Ishikawa (cell line): ENCODE measurements around the gene PRPF8.

Experiments used
- CEBPB ChIP-seq: IDR thresholded peaks from 2 replicates; pipeline ENCODE4 v1.6.1; 2012
- CREB1 ChIP-seq: IDR thresholded peaks from 2 replicates; pipeline ENCODE4 v1.6.1; 2012; ENCODE audit warnings: low read depth
- EGR1 ChIP-seq: IDR thresholded peaks from 2 replicates; pipeline ENCODE4 v1.6.1; 2012
- EP300 ChIP-seq: IDR thresholded peaks from 2 replicates; pipeline ENCODE4 v1.6.1; 2012; ENCODE audit warnings: borderline replicate concordance
- FOXM1 ChIP-seq: IDR thresholded peaks from 2 replicates; pipeline ENCODE4 v1.6.1; 2012; ENCODE audit warnings: low read depth, borderline replicate concordance
- NFIC ChIP-seq: IDR thresholded peaks from 2 replicates; pipeline ENCODE4 v1.6.1; 2012
- RAD21 ChIP-seq: IDR thresholded peaks from 2 replicates; pipeline ENCODE4 v1.6.1; 2012; ENCODE audit warnings: low read depth
- REST ChIP-seq: IDR thresholded peaks from 2 replicates; pipeline ENCODE4 v1.6.1; 2012; ENCODE audit warnings: low read depth, mild to moderate bottlenecking
- TAF1 ChIP-seq: IDR thresholded peaks from 2 replicates; pipeline ENCODE4 v1.6.1; 2012; ENCODE audit warnings: low read depth, mild to moderate bottlenecking
- TEAD4 ChIP-seq: IDR thresholded peaks from 2 replicates; pipeline ENCODE4 v1.6.1; 2012
- YY1 ChIP-seq: IDR thresholded peaks from 2 replicates; pipeline ENCODE4 v1.6.1; 2012; ENCODE audit warnings: low read depth
- ZBTB7A ChIP-seq: IDR thresholded peaks from 2 replicates; pipeline ENCODE4 v1.6.1; 2012; ENCODE audit warnings: low read depth
- TF ChIP-seq, protein P1 (sequence below): IDR thresholded peaks from 2 replicates; pipeline ENCODE4 v1.6.1; 2012

DNA sequence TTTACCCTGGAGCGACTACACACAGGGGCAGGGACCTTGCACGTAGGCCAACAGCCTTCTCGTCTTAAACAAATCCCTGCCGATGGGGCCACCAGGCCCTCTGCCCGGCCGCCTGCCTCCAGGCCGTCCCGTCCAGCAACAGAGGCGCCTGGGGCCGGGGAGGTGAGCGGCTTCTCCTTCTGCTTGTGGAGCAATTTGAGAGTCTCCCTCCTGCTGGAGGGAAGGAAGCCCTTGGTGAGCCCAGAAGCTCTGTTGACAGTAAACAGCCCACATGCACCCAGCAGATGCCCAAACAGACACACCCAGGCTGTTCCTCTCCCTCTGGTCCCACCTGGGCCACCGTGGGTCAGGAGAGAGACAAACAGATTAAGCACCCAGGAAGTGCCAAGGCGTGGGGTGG is 64.2 kb downstream of the PRPF8 start:
- no peak for TF ChIP-seq TAF1
- no peak for TF ChIP-seq REST
- no peak for TF ChIP-seq TEAD4
- TF ChIP-seq ZBTB7A = no peak
- TF ChIP-seq EGR1 = no peak
- TF ChIP-seq, protein P1, sequence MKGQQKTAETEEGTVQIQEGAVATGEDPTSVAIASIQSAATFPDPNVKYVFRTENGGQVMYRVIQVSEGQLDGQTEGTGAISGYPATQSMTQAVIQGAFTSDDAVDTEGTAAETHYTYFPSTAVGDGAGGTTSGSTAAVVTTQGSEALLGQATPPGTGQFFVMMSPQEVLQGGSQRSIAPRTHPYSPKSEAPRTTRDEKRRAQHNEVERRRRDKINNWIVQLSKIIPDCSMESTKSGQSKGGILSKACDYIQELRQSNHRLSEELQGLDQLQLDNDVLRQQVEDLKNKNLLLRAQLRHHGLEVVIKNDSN = no peak
- no peak for TF ChIP-seq NFIC
- no peak for TF ChIP-seq CREB1
- no peak for TF ChIP-seq EP300
- TF ChIP-seq YY1 = no peak
- no peak for TF ChIP-seq RAD21
- no peak for TF ChIP-seq FOXM1
- TF ChIP-seq CEBPB = no peak
